ENCODE data around the gene GP1BA. TPM values are rescaled to one million over a fixed set of nuclear protein-coding genes. Genes with fewer than 3 reads are reported as not detected.
A peak's percentile ranks its signal among the peaks of the same experiment; 100 is the strongest.
"Not testable (repeated sequence)": the region's sequence is repeated elsewhere in the genome, so short reads cannot be mapped to it uniquely, and the experiment has no call there.

Gene GP1BA
- total RNA-seq, 1 experiment from 2014 or later: not detected

- H3K4me3 ChIP-seq, H3K27me3 ChIP-seq, H3K36me3 ChIP-seq, DNase-seq, H3K9me3 ChIP-seq: not testable (repeated sequence)
Observed at GRCh38 chr17:4926577-4927335, 5.3 kb upstream of the GP1BA start.

- Histone ChIP-seq H3K9me3 (no peaks in the 10 kb centered on the region), H3K27me3 (no peaks in the 10 kb centered on the region), H3K4me3 (no peak overlapping the region), H3K36me3 (no peaks in the 10 kb centered on the region; the same call in 1 of the 2 replicates)
- no peak for DNase-seq
Observed at GRCh38 chr17:4928881-4929280, 3.2 kb upstream of the GP1BA start.

- Histone ChIP-seq H3K9me3 (no peaks in the 10 kb centered on the region), H3K36me3 (peaks cover 4% of the 10 kb centered on the region), H3K4me3 (no peak overlapping the region), H3K27me3 (no peaks in the 10 kb centered on the region)
- no peak for DNase-seq
Observed at GRCh38 chr17:4932756-4933155, 679 bp downstream of the GP1BA start.

GRCh38 chr17:4933646-4934045 lies 1.6 kb downstream of the GP1BA start:
- Histone ChIP-seq H3K4me3 (no peak overlapping the region), H3K9me3 (no peaks in the 10 kb centered on the region), H3K36me3 (peaks cover 4% of the 10 kb centered on the region), H3K27me3 (no peaks in the 10 kb centered on the region)
- DNase-seq: no peak

- Histone ChIP-seq H3K4me3 (no peak overlapping the region), H3K27me3 (no peaks in the 10 kb centered on the region), H3K36me3 (peaks cover 4% of the 10 kb centered on the region), H3K9me3 (no peaks in the 10 kb centered on the region)
- DNase-seq: no peak
Observed at GRCh38 chr17:4934173-4934979, 2.3 kb downstream of the GP1BA start.

- DNase-seq: no peak
- Histone ChIP-seq H3K9me3 (no peaks in the 10 kb centered on the region), H3K36me3 (peaks cover 4% of the 10 kb centered on the region), H3K4me3 (no peak overlapping the region), H3K27me3 (no peaks in the 10 kb centered on the region)
Observed at GRCh38 chr17:4935650-4936049, 3.6 kb downstream of the GP1BA start.

GRCh38 chr17:4936436-4936835 lies 4.4 kb downstream of the GP1BA start:
- H3K36me3 ChIP-seq: peaks cover 4% of the 10 kb centered on the region
- no peak for DNase-seq
- H3K4me3 ChIP-seq: no peak overlapping the region
- H3K27me3 ChIP-seq: no peaks in the 10 kb centered on the region
- H3K9me3 ChIP-seq: no peaks in the 10 kb centered on the region

- Histone ChIP-seq H3K9me3 (no peaks in the 10 kb centered on the region), H3K36me3 (peaks cover 7% of the 10 kb centered on the region), H3K4me3 (no peak overlapping the region), H3K27me3 (no peaks in the 10 kb centered on the region)
- DNase-seq: no peak
Observed at GRCh38 chr17:4937553-4937952, 5.5 kb downstream of the GP1BA start.

- Histone ChIP-seq H3K4me3 (no peak overlapping the region), H3K36me3 (peaks cover 8% of the 10 kb centered on the region)
Observed at GRCh38 chr17:4938069-4938491, 6.0 kb downstream of the GP1BA start.

GRCh38 chr17:4938688-4939545 lies 6.8 kb downstream of the GP1BA start:
- peaks cover 17% of the 10 kb centered on the region for H3K36me3 ChIP-seq
- no peaks in the 10 kb centered on the region for H3K9me3 ChIP-seq
- H3K27me3 ChIP-seq: no peaks in the 10 kb centered on the region
- H3K4me3 ChIP-seq: peak overlapping the region; percentile 70
- DNase-seq: no peak

More at GRCh38 chr17:4938069-4938491, 6.0 kb downstream of the GP1BA start:
- DNase-seq: no peak
- H3K27me3 ChIP-seq: no peaks in the 10 kb centered on the region
- H3K9me3 ChIP-seq: no peaks in the 10 kb centered on the region

GRCh38 chr17:4939546-4939795 lies 7.4 kb downstream of the GP1BA start:
- Histone ChIP-seq H3K9me3 (no peaks in the 10 kb centered on the region), H3K27me3 (no peaks in the 10 kb centered on the region), H3K4me3 (peak overlapping the region; percentile 70), H3K36me3 (peaks cover 22% of the 10 kb centered on the region)
- no peak for DNase-seq

GRCh38 chr17:4939796-4940554 lies 7.9 kb downstream of the GP1BA start, which contains the start of the genes RNF167 and SLC25A11:
TSS of gene RNF167 (plus strand) at chr17:4940268. CDS start at chr17:4940910, 642 bp downstream.
TSS of gene SLC25A11 (minus strand) at chr17:4940046. CDS start at chr17:4939910, 136 bp downstream.
- Histone ChIP-seq H3K36me3 (peaks cover 27% of the 10 kb centered on the region), H3K27me3 (no peaks in the 10 kb centered on the region), H3K9me3 (no peaks in the 10 kb centered on the region), H3K4me3 (peak within 1 kb of the TSS; percentile 70)
- peak; percentile 92 for DNase-seq

GRCh38 chr17:4940555-4941318 lies 8.7 kb downstream of the GP1BA start:
- no peaks in the 10 kb centered on the region for H3K27me3 ChIP-seq
- DNase-seq: no peak
- H3K9me3 ChIP-seq: no peaks in the 10 kb centered on the region
- peaks cover 35% of the 10 kb centered on the region for H3K36me3 ChIP-seq
- peak overlapping the region; percentile 70 for H3K4me3 ChIP-seq

- Histone ChIP-seq H3K36me3 (peaks cover 40% of the 10 kb centered on the region), H3K9me3 (no peaks in the 10 kb centered on the region), H3K4me3 (peak overlapping the region; percentile 70), H3K27me3 (no peaks in the 10 kb centered on the region)
- DNase-seq: no peak
Observed at GRCh38 chr17:4941319-4941610, 9.2 kb downstream of the GP1BA start.

GRCh38 chr17:4942760-4943508 lies 10.9 kb downstream of the GP1BA start:
- Histone ChIP-seq H3K4me3 (no peak overlapping the region), H3K36me3 (peaks cover 51% of the 10 kb centered on the region), H3K27me3 (no peaks in the 10 kb centered on the region), H3K9me3 (no peaks in the 10 kb centered on the region)
- DNase-seq: no peak
